Hippocampal formation (tissue), 2 donors: Measurements from ENCODE around the gene DCAF7.

Experiments used
- DNase-seq, 2 donors: peaks; one replicate each; lab custom pipeline; 2025; lab: John Stamatoyannopoulos, UW

The DCAF7 gene

DNA sequence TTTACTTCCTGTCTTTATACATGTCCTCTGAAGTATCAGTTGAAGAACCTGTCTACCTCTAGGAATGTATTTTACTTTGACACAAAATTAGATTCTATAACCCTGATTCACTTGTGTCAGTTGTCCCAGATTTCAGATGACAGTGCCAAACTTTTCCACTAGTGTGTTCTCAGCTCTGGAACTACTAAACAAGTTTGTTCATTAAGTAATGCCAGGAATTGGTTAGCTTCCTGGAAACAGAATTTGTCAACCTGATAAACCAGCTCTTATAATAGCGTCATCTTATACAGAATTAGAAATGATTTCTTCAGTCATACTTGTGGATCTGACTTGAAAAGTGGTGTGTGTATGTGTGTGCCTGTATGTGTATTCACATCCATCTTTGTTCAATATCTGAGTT, 79.3 kb downstream of the DCAF7 start:
- DNase-seq, result no peak

DNA sequence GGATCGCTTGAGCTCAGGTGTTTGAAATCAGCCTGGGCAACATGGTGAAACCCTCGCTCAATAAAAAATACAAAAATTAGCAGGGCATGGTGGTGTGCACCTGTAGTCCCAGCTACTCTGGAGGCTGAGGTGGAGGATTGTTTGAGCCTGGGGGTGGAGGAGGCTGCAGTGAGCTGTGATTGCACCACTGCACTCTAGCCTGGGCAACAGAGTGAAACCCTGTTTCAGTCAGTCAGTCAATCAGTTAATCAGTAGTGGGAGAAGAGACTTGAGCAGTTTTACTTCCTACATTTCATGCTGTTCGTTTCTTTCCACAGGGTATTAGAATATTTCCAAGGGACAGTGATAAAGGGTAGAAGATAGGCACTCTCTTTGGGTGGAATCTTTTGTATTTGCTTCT, 80.8 kb downstream of the DCAF7 start:
- no peak for DNase-seq

GRCh38 chr17:63631626-63632025, 81.3 kb downstream of the DCAF7 start:
- DNase-seq, result no peak

DNA sequence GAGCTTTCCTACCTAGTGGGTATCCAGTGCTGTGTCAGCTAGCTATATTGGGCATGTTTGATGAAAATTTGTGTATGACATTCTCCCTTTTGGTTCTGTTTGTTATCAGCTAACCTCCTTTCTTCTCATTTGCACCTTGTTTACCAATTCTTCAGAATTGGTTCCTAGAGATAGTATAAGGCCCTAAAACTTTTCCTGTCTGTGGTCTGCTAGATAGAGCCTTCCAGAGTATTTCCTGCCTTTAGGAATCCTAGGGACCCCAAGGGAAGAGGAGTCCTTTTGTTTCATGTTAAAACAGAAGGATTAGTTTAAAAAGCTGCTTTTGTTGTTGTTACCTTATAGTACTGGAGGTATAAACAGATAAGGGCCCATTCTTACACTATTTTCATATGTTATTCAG, 83.5 kb downstream of the DCAF7 start:
- DNase-seq, result no peak

DNA sequence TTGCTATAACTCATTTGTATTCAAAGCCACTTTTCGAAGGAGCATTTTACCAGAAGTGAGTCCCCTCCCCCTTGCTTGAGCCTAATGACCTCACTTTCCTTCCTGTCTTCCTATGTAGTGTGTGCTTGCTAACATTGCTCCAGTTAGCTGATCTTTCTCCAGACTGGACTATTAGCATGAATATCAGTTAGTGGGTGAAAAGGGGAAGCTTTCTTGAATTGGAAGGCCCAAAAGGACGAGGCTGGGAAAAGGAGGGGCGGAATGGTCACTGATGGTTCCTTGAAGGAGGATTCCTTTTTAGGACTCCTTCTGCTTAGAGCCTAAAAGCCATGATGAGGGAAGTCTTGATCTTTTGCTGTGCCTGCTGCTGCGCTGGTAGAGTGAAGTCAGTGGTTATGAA, 83.9 kb downstream of the DCAF7 start:
- DNase-seq, result no peak

DNA sequence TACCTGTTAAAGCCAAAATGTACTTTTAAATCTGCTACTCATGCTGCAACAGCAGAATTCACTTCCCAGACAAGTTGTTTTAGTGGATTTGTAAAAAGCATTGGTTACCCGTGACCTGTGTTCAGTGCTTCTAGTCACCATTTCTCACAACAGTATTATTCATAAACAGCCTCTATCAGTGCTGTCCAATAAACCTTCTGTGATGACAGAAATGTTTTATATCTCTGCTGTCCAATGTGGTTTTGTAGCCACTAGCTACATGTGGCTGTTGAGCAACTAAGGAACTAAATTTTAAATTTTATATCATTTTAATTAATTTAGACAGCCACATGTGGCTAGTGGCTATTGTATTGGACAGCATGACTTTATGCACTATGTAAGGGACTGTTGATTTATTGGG, 84.5 kb downstream of the DCAF7 start:
- DNase-seq, result no peak

DNA sequence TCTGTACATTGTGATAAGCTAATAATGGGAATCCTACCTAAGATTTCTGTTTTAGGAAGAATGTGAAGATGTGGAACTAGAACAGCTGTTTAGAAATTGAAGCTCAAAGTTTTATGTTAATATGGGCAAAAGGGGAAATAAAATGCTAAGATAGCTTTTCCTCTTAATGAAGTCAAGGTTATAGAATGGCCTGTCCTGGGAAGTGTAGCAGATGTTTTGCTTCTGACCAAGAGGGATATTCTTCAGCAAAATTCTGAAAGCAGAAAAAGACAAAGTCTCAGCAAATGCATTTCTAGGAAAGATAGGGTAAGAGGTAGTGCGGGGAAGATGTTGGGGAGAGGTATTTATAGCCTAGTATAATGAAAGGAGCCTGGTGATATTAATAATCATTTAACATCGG, 85.0 kb downstream of the DCAF7 start:
- no peak for DNase-seq

- DNase-seq, result peak; percentile 10 to 61
Observed at GRCh38 chr17:63635787-63636186, 85.5 kb downstream of the DCAF7 start.

DNA sequence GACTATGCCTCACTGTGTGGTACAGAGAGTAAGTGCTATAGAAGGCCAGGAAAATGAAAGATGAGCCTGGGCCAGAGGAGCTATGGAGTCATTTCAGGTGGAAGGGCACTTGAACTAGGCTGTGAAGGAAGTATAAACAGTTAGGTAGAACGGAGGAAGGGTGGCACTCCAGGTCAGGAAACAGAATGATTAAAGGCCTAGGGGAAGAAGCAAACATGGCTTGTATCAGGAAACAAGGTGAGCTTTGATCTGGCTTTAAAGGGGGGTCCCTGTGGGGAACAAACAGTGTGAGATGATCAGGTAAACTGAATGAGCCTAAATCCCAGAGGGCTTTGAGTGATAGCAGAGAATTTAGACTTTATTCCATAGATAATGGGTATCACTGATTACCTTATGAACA, 88.8 kb downstream of the DCAF7 start:
- DNase-seq, result no peak

- no peak for DNase-seq
Observed at GRCh38 chr17:63640038-63640437, 89.8 kb downstream of the DCAF7 start.

- peak; percentile 32 to 37 for DNase-seq
Observed at GRCh38 chr17:63641692-63642448, 91.6 kb downstream of the DCAF7 start.
